HL-60 (cell line): ENCODE data around the gene ZBTB26.

Experiments
- POLR2AphosphoS5 ChIP-seq: IDR thresholded peaks from 2 replicates; pipeline ENCODE4 v1.6.1; 2012; ENCODE audit warnings: low read depth
- TF ChIP-seq, protein P1 (sequence below): IDR thresholded peaks from one replicate; pipeline ENCODE4 v1.5.1; 2011; ENCODE audit warnings: low read length, control low read depth, inconsistent platforms; ENCODE audit not compliant: insufficient read depth

GRCh38 chr9:122946461-122947005 is 15.2 kb upstream of the ZBTB26 start:
- TF ChIP-seq, protein P1, sequence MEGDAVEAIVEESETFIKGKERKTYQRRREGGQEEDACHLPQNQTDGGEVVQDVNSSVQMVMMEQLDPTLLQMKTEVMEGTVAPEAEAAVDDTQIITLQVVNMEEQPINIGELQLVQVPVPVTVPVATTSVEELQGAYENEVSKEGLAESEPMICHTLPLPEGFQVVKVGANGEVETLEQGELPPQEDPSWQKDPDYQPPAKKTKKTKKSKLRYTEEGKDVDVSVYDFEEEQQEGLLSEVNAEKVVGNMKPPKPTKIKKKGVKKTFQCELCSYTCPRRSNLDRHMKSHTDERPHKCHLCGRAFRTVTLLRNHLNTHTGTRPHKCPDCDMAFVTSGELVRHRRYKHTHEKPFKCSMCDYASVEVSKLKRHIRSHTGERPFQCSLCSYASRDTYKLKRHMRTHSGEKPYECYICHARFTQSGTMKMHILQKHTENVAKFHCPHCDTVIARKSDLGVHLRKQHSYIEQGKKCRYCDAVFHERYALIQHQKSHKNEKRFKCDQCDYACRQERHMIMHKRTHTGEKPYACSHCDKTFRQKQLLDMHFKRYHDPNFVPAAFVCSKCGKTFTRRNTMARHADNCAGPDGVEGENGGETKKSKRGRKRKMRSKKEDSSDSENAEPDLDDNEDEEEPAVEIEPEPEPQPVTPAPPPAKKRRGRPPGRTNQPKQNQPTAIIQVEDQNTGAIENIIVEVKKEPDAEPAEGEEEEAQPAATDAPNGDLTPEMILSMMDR = no peak
- no peak for TF ChIP-seq POLR2AphosphoS5
